ENCODE data around the gene AGAP3. TPM values are rescaled to one million over a fixed set of nuclear protein-coding genes. Genes with fewer than 3 reads are reported as not detected.

The AGAP3 gene
- total RNA-seq, 1 experiment from 2014 or later = 103 TPM

GRCh38 chr7:151139791-151140190 is 53.5 kb downstream of the AGAP3 start:
- H3K36me3 ChIP-seq (ENCODE audit: control insufficient read depth, insufficient read depth, low read length) = peaks cover 2% of the 10 kb centered on the region
- ChIA-PET CTCF (no interaction called here), POLR2A (no interaction called here)
- no peaks in the 10 kb centered on the region for H3K9me3 ChIP-seq (ENCODE audit: control insufficient read depth, insufficient read depth, low read depth, low read length)
- intact Hi-C loops (cut with micrococcal nuclease; ENCODE audit: unreplicated experiment) = no loop called here
- H3K4me1 ChIP-seq (ENCODE audit: control insufficient read depth, insufficient read depth, low read length) = no peaks in the 10 kb centered on the region
- in situ Hi-C loops (cut with HindIII; ENCODE audit: low pct_unique_long_range_greater_than_20kb, low sequenced_read_pairs) = no loop called here
- DNase-seq (ENCODE audit: low read depth, low spot score) (no peak), ATAC-seq (no peak)
- no peaks in the 10 kb centered on the region for H3K27me3 ChIP-seq (ENCODE audit: control insufficient read depth, insufficient read depth, low read length)
- no TSS peak for BruUV-seq (replicated peaks)
- no peak overlapping the region for H3K27ac ChIP-seq (ENCODE audit: low read length)
- H3K4me3 ChIP-seq (ENCODE audit: low read depth in 2 of 2, low read length in 2 of 2) = no peak overlapping the region
- TF ChIP-seq TCF7L2 (IDR thresholded peaks at IDR 0.05; ENCODE audit: low read depth, low read length) (no peak), CTCF (IDR thresholded peaks at IDR 0.05) (no peak), POLR2AphosphoS5 (IDR thresholded peaks at IDR 0.05; ENCODE audit: low read depth, low read length) (no peak), SIN3A (IDR thresholded peaks at IDR 0.05; ENCODE audit: borderline replicate concordance, insufficient read depth, low read depth, low read length) (no peak), REST (IDR thresholded peaks at IDR 0.05; ENCODE audit: insufficient read depth in 1 of 2, low read depth in 2 of 2, low read length in 1 of 2) (no peak)

- Histone ChIP-seq H3K36me3 (ENCODE audit: control insufficient read depth, insufficient read depth, low read length) (no peaks in the 10 kb centered on the region; the same call in 1 of the 2 replicates), H3K27me3 (ENCODE audit: control insufficient read depth, insufficient read depth, low read length) (no peaks in the 10 kb centered on the region), H3K9me3 (ENCODE audit: control insufficient read depth, insufficient read depth, low read depth, low read length) (no peaks in the 10 kb centered on the region), H3K4me1 (ENCODE audit: control insufficient read depth, insufficient read depth, low read length) (no peaks in the 10 kb centered on the region), H3K27ac (ENCODE audit: low read length) (no peak overlapping the region), H3K4me3 (ENCODE audit: low read depth in 2 of 2, low read length in 2 of 2) (no peak overlapping the region)
- no peak for ATAC-seq
- ChIA-PET CTCF (interaction anchor here (1.6 kb wide), 1 partner anchor 17 kb away, joined by 6 read pairs; no protein-coding TSS in a partner anchor), POLR2A (no interaction called here)
- in situ Hi-C loops (cut with HindIII; ENCODE audit: low pct_unique_long_range_greater_than_20kb, low sequenced_read_pairs) (no loop called here), intact Hi-C loops (cut with micrococcal nuclease; ENCODE audit: unreplicated experiment) (no loop called here)
- no peak for DNase-seq (ENCODE audit: low read depth, low spot score)
- BruUV-seq (replicated peaks) = no TSS peak
- TF ChIP-seq REST (IDR thresholded peaks at IDR 0.05; ENCODE audit: insufficient read depth in 1 of 2, low read depth in 2 of 2, low read length in 1 of 2) = no peak
- TF ChIP-seq TCF7L2 (IDR thresholded peaks at IDR 0.05; ENCODE audit: low read depth, low read length) = no peak
- no peak for TF ChIP-seq CTCF (IDR thresholded peaks at IDR 0.05)
- TF ChIP-seq POLR2AphosphoS5 (IDR thresholded peaks at IDR 0.05; ENCODE audit: low read depth, low read length) = no peak
- TF ChIP-seq SIN3A (IDR thresholded peaks at IDR 0.05; ENCODE audit: borderline replicate concordance, insufficient read depth, low read depth, low read length) = no peak
Observed at GRCh38 chr7:151140826-151141225, 54.6 kb downstream of the AGAP3 start.

All from Panc1 (cell line).